Measurements from ENCODE around the gene FGF13.

FGF13 gene

DNA sequence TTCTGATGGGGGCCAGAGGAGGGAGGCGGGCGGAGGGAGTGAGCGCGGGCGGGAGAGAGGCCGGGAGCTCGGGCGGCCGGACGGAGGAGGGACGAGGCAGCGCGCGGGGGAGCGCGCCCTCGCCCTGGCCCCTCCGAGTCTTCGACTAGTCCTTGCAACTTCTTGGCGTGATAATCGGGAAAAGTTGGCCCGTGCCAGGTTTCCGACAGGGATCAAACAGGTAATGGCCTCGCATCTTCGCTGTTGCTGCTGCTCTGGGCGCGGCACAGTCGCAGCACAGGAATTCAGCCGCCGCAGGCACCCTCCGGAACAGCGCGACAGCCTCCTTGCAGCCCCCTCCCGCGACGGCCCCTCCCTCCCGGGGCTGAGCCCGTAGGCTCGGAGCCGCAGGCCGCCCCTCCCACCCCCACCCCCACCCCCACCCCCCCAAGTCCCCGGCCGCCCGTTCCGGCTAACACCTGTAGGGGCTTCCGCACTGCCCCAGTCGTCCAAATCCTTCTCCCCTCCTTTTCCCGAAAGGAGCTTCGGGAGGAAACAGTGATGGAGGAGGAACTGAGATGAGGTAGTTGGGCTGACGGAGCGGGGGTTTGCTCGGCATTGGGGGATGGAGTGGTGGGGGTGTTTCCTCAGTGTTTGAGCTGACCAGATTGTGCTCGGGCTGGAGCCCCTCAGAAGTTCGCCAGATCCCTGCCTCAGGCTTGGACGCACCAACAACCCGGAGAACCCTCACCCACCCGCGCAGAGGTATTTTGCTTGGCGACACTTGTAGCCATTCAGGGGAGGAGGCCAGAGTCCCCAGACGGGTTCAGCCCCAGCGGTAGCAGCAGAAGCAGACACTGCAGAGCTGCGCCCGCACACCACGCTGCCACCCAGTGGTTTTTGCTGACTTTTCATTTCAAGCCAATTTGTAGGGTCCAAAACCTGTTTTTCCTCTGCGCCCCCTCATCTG, at the start of gene FGF13:
FGF13 (minus strand) TSS at position 319 of the 949 bp plus-strand sequence. CDS start 714 bp downstream, outside the sequence.
- peak; percentile 11 for DNase-seq (ENCODE audit: low spot score)

DNA sequence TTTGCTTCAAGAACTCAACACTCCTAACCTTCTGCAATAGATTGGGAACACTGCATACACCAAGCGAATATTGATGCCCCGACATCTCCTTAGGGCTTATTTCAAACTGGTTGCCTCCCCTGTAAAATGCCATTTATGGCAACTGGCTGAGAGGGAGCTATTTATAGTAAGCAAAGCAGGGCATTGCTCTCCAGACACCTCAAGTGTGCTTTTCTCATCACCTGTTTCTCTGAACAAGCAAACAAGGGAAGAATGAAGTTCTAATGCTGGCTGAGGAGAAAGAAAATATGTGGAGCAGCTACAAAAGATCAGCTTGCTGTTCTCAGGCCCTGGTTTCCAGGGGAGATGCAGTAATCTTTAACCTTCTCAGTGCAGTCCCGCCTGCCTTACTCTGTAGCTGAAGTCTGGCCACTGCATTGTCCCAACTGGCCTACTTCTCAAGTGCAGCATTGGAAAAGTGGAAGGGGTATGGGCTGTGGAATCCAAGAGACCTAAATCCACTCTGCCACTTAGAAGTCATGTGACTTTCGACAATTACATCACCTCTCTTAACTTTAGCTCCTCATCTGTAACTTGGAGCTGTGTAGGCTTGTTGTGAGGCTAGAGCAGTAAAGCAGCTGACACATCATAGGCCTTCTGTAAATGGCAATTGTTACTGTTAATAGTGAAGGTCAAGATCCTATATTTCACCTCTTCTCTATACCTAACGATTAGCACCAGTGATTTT, 47.9 kb upstream of the FGF13 start:
- no peak for DNase-seq (ENCODE audit: low spot score)

DNA sequence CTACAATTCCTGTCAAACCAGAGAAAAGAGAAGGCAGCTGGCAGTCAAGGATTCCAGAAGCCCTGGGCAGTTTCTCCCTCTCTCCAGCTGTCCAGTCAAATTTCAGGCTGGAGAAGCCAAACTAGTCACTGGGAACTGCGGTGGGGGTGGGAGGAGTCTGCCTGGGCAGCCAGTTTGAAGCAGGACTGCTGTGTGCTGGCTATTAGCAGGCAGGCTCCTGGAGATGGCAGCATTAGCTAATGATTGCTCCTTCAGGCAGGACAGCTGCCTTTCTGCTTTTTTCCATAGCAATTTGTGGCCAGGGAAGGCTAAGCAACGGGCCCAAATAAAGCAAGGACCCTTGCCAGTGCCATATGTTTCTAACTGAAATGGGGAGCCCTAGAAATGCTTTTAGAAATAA, 44.7 kb upstream of the FGF13 start:
- DNase-seq (ENCODE audit: low spot score) = peak; percentile 27

DNA sequence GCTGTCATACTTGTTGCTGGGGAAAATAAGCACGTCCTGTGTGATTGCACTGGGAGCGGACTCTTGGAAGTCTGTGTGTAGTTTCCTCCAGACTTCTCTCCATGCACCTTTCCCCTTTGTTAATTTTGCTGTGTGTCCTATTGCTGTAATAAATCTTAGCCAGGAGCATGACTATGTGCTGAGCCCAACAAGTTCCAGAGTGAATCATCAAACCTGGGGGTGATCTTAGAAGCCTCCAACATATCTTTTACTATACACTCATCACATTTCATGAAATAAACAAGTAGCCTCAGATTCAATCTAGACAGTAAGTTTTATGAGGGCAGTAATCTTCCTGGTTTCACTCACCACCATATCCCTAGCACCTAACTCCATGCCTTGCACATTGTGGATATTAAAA, 43.3 kb upstream of the FGF13 start:
- DNase-seq (ENCODE audit: low spot score) = no peak

DNA sequence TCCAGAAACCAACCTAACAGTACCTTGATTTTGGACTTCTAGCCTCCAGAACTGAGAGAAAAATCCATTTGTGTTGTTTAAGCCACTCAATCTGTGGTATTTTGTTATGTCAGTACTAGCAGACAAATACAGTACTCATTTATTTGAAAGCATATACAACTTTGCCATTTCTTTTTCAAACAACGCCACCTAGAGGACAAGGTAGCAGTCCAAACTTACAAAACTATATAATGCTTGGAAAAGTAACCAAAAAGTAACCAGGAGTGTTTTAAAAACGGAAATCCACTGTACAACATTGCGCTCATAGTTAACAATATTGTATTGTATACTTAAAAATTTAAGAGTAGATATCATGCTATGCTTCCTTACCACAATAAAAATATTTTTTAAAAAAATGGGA, 37.0 kb upstream of the FGF13 start:
- DNase-seq (ENCODE audit: low spot score) = no peak

DNA sequence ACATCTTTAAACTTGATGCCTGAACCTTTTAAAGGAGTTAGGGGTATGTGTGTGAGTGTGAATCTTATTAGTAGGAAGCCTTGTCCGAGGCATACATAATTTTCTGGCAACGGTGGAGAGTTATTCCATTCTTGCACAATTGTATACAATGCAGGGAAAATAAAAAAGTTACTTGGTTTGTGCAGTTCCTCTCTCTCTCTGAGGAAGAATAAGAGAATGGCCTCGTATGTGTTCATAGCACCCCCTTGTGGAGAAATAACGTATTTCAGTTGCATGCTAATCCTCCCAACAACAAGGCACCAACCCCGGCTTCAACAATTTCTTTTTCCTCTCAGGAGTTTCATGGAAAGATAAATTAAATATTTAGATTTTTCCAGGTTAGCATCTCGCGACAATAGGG, 33.7 kb upstream of the FGF13 start:
- peak; percentile 31 for DNase-seq (ENCODE audit: low spot score)

DNA sequence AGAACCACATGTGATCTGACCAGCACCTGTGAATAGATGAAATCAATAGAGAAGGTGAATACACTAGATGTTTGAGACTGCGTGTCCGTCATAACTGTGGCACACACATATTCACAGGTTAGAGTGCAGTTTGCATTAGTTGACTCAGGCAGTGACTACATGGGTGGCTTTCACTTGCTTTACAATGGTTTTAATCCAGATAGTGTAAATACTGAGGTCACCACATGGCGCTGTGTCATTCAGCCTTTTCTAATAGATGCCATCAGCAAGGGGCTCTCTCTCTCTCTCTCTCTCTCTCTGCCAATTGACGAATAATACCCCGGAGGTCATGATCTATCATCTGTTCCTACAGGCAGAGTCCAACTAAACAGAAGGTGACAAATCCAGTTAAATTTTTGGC, 30.7 kb upstream of the FGF13 start:
- DNase-seq (ENCODE audit: low spot score) = no peak

DNA sequence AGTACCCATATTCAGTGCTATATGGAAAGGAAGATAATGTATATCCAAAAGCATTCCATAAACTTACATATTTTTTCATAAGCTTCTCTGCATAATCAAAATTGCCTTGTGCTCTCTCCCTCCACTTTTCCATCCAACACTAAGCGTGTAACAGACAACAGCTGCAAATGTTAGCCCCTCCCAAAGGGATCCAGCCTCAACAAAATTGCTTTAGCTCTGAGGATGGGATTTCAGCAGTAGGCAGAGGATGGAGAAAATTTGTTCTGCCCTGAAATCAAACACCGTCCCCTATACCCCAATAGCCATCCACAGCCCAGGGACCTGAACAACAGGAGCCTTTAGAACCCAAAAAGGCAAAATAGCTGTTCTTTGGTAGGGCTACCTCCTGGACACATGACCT, 28.8 kb upstream of the FGF13 start:
- no peak for DNase-seq (ENCODE audit: low spot score)

DNA sequence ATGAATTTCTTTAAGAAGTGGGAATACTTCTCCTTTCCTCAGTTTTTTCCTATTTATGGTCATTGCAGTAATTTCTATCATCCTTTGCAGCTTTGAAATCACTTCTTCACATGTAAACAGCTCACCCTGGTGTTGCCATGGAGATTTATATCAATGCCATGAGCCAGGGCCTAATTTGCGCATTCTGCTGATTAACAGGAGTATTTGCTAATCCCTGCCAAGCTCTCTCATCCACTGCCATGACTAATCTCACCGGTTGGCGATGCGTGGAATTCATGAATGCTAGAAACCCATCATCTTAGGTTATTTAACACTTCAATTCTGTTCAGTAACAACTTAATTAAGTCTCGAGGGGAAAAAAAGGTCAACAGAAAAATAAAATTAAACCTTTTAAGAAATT, 11.8 kb upstream of the FGF13 start:
- DNase-seq (ENCODE audit: low spot score) = no peak

DNA sequence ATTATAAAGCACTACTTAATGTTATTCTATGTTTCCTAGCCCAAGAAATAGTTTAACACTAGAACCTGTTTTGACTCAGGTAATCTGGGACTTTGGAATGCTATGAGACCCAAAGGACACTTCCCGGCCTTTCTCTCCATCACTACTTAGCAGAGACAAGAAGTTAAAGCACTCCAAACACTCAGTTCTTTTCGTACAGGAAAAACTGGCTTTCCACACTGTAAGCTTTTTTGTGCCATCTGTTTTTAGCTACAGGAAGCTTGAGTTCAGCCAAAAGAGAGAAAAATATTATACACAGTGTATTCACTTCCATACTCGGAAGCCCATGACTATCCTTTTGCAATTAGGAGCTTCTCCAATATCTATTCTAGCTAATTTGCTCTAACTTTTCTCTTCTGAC, 7.9 kb upstream of the FGF13 start:
- DNase-seq (ENCODE audit: low spot score) = no peak

DNA sequence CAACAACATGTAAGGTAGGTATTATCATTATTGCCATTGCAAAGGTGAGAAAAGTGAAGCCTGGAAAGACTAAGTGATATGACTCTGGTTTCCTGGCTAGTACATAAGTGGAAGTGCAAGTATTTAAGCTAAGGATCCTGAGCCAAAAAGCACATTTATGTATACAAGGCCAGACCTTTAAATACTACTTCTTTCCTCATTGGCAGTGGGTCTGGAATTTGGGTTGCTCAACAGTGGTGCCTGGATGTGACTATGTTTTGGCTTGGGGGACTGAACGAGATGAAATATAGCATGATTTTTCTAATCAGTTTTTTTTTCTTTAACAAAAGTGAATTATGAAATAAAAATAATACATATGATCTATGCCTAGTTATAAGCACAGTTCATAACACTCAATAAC, 7.4 kb upstream of the FGF13 start:
- no peak for DNase-seq (ENCODE audit: low spot score)

DNA sequence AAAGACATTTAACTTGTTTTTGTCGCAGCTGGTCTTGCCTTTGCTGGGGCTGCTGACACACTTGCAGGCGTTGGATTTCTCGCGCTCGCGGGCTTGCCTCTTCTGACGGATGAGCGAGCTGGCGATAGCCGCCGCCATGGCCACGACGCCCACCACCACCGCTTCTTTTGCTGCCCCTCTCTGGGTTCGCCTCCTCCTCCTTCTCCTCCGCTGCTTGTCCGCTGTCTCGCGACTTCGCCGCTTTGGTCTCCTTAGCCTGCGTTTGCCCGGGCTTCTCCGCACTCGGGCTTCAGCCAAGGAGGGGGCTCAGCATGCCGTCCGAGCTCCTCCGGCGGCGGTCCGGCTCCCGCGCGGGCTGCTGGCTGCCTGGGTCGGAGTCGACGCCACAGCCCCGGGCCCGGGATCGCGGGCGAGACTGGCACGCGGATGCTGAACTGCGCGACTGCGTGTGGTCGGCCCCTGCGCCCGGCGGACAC, 613 bp downstream of the FGF13 start:
- no peak for DNase-seq (ENCODE audit: low spot score)

DNA sequence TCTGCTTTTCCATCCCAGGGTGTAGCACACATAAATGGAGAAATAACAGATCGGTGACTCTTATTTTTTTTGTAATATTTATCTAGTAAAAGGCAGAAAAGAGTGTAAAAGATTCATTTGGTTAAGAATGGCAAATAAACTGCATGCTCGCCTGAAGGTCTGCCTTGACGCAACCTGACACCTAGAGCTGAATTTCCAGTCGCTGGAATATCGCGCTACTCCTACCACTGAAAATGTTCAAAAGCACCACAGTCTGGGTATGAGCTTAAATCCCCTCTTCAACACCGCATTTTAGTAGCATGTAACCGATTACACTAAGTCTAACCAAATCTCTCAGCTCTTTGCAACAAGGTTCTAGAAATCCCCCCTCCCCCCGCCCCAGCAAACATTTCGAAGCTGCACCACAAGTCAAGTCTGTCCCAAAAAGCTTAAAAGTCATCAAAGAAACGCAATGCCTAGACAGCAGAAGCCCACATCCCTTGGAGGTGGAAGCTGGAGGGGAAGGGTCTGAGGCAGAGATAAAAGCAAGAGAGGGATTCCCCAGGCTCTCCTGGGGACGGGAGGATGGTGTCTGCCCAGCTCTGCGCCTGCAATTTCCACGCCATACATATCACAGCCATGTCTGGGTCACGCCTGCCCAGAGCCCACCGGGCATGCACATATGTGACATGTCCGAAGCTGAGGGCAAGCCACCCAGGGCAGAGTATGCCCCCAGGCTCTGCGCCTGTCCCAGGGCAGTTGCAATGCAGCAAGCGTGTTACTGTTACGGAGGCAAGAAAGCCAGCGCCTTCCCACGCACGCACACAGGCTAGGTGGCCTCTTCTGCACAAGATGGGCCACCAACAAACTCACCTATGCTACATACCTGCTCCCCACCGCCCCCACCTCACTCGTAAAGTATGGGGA, 1.4 kb downstream of the FGF13 start:
- DNase-seq (ENCODE audit: low spot score) = no peak

DNA sequence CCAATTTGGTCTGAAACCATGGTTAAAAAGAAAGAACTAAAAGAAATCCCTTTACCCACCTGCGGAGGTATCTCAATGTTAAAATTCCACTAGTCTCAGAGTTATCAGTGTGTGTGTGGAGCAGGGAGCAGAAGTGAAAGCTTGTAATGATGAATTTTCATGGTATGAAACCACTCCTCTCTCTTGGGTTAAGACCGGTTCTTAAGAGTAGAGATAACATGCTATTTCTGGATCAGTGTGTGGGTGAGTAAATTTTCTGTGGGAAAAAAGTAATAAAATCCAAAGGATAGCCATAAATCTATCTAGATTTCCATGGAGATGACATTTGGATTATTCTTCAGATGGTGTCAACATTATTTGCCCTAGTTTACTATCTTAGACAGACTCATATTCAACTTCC, 3.2 kb downstream of the FGF13 start:
- DNase-seq (ENCODE audit: low spot score) = no peak

DNA sequence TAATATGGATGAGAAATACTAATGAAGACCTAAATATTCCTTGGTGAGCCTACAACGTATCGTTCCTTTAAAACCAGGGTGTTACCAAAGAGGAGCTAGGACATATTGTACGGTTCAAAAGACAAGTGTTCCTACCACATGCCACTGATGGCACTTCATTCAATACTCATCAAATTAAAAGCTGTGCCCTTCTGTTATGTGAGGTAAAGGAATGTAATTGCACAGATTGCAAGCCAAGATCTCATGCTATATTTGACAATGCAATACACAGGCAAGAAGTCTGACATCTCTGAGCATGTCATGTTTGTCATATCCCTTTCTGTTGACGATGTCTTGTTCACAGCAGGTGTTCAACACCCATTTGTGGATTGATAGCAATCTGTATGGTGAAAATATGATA, 6.9 kb downstream of the FGF13 start:
- no peak for DNase-seq (ENCODE audit: low spot score)

DNA sequence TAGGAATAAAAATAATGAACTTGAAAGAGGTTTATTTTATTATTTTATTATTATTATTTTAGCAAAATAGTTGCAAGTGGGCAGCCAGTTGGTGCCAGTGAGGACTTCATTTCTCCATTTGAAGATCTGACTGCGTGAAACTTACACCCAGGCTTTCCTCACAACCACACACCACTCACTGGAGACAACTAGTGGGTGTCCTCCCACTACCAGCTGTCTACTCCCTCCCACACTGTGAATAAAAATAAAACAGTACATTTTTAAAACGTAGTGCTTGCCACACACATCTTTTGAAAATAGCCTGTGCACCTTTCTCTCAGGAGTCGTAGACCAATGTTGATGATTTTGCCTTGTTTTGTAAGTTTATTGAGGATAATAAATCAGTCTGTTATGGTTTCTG, 7.4 kb downstream of the FGF13 start:
- DNase-seq (ENCODE audit: low spot score) = no peak

DNA sequence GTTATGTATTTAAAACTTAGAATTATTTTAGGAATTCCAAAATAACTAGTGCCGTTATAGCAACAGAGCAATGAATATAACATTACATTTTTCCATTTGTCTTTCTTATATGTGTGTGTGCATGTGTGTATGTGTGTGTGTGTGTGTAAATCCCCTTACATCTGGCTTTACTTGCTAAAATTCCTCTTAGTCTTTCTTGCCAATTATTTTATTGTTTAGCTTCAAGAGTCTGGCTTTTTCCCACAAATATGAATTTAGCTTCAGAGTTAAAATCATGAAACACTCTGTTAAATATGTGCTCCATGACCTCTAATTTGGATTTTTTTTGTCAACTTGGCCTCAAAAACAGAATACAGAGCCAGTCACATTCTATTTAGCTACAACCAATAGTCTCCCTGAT, 18.9 kb downstream of the FGF13 start:
- no peak for DNase-seq (ENCODE audit: low spot score)

DNA sequence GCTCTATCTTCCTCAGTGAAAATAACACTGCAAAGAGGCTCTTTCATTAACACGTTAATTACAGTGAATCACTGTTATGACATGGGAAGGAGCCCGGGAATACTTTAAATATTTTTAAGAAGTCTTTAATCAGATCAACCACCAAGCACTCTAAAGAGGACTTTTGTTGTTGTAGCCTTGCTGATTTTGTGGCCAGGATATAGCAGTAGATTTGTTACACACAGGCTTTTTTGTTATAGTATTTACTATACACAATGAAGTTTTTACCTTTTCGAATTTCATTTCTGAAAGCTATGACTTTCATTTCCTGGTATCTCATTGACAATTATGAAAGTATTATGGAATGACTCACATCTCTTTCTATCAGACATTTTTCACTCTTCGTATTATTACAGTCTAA, 20.3 kb downstream of the FGF13 start:
- no peak for DNase-seq (ENCODE audit: low spot score)

DNA sequence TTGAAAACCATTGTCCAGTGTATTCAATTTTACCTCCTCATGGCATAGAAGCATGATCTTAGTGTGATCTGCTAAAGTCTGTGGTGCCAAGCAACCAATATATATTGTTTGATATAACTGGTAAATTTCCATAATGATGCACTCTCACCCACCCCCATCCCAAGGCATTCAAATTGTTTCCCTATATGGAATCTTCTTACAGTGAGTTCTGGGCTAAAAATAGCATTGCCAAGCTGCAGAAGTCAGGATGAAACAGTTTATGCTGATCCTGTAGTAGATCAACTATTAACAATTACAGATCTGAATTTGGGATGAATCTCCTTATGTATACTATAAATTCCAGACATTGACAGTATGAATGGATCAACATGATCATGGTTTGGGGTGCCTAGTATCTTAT, 20.9 kb downstream of the FGF13 start:
- no peak for DNase-seq (ENCODE audit: low spot score)

DNA sequence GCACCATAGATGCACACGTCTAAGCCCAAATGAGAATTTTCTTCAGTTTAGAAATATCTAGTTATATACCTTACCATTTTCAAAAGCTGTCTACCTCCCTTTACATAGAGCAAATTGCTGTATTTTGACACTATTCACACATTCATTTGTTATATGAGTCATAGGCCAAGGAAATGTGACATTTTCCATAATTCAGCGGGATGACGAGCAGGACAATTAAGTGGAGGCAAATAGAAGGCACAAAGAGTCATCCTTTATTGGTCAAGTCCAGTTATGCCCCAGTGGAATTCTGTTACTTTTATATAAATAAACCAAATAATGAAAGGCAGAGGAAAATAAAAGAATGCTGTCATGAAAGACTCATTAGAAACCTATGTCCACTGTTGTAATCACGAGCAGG, 27.9 kb downstream of the FGF13 start:
- DNase-seq (ENCODE audit: low spot score) = no peak

DNA sequence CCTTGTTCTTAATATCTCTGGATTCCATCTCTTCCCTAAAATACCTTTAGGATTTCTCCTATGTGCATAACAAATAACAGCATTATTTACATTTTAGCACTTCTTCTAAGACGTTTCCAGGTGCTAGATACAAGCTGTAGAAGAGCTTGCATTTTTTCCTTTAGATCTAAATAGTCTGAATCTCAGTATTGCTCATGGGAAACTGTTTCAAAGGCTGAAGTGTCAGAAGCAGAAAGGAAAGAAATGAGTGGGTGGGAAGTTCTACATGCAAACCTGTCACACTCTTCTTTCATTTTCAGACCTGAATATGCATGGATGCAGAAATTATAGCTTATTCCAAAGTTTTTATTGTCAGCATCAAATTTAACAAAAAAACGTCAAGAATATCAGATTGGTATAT, 41.8 kb downstream of the FGF13 start:
- no peak for DNase-seq (ENCODE audit: low spot score)

DNA sequence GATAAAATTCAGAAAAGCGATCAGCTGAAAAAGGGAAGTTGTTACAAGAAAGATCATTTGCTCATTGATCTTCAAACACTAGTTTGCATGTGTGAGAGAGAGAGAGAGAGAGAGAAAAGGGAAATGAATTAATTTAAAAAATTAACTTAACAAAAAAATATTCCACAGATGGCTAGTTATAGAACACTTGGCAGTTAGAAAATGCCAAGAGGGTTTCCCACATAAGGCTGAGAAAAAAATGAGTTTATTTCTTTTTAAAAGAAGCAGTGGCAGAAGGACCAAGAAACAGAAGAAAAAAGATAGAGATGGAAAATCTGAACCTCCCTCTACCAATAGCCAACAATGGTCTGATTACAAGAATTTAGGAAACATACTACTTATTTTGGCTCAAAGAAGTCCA, 47.1 kb downstream of the FGF13 start:
- no peak for DNase-seq (ENCODE audit: low spot score)
